GM21423 (cell line): Measurements from ENCODE around the gene CNPY1.
"Not testable (repeated sequence)": the region's sequence is repeated elsewhere in the genome, so short reads cannot be mapped to it uniquely, and the experiment has no call there.

ENCODE experiments used
- ATAC-seq: cut with Tn5 transposase; IDR thresholded peaks from one replicate; pipeline ENCODE4 v1.9.1; 2021; ENCODE audit warnings: mild to moderate bottlenecking, moderate library complexity; ENCODE audit not compliant: unreplicated experiment

CNPY1 gene

GRCh38 chr7:155579565-155579964 lies 33.2 kb upstream of the CNPY1 start:
- ATAC-seq: no peak

GRCh38 chr7:155578016-155578415 lies 31.7 kb upstream of the CNPY1 start:
- ATAC-seq: no peak

- no peak for ATAC-seq
These were observed 31.1 kb upstream of the CNPY1 start for GRCh38 chr7:155577509-155577905.

- ATAC-seq: no peak
These were observed 30.6 kb upstream of the CNPY1 start for GRCh38 chr7:155576900-155577508.

DNA sequence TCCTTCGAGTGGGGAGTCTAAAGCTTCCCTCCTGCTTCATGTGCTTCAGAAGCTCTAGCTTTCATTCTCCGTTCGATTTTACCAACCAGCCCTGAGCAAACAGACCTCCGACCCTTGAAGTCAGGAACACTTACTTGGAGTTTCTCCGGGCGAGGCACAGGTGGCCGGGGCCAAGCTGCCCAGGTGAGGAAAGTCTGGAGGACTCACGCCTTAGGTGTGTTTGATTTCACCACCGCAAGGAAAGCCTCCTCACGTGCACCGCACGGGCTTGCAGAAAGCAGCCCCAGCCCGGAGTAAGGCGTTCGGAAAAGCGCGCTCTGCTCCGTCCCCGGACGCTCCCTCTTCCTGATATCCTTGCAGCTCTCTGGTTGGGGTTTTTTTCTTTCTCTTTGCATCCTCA lies 30.1 kb upstream of the CNPY1 start:
- no peak for ATAC-seq

DNA sequence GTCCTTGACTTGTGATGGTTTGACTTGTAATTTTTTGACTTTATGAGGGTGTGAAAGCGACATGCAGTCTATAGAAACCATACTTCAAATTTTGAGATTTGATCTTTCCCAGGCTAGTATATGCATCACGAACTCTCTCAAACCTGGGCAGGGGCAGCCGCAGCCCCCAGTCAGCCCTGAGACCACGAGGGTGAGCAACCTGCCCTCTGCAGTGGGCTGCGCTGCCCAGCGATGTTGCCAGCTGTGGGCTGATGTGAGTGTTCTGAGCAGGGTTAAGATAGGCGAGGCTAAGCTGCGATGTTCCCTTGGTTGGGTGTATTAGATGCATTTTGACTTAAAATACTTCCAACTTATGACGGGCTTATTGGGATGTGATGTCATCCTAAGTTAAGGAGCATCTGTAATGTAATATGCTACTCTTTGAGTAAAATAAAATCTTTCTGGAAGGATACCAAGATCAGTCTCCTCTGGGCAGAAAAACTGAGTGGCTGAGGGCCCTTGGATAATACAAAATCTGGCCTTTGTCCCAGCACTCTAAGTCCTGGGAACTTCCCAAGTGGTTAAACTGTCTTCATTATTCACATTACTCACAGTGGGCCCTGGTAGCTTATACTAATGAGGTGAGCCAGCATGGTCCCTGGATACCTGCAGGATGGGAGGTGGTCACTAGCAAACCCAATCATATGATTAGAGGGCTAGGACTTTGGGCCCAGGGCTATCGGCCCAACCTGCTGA lies 28.4 kb upstream of the CNPY1 start:
- ATAC-seq: no peak

DNA sequence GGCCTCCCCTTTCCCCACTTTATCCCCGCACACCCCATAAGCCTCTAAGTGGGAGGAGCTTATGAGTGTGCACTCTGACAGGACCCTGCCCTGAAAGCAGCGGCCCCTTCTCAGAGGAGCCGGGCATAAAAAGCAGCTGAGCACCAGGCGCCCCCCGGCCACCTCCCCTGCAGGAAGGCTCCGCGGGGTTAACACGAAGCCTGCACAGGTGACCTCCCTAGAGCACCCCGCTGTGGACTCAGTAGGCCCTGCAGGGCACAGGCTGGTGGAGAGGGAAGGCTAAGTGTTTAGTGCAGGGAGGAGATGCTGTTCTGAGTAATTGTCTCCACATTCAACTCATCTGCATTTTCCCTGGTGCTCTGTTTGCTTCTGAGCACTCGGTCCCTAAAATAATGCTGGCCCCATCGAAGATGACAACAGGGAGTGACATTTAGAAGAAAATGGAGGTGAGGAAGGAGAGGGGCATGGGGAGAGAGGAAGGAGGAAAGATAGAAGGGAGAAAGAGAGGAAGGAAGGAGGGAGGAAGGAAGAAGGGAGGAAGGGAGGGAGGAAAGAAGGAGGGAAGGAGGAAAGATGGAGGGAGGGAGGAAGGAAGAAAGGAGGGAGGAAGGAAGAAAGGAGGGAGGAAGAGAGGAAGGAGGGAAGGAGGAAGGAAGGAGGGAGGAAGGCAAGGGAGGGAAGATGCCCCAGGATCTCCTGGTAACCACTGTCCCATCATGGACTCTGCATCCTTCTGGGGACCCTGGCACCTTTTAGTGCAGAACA lies 25.4 kb upstream of the CNPY1 start:
- no peak for ATAC-seq

DNA sequence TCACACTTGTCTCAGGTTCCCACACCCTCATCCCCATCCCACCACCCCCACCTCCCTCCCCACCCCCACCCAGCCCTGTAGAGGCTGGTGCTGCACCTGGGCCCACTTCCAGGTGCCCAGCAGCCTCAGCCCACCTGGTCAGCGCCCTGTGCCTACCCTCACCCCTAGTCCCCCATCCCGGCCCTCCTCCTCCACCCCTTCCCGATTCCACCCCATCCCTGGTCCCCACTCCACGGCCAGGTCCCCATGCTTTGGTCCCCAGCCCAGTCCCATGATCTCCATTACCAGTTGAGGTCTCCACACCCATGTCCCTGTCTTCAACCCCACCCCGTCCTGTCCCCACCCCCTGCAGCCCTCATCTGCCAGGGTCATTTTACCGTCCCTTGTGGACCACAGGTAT lies 24.6 kb upstream of the CNPY1 start:
- no peak for ATAC-seq

- ATAC-seq: no peak
These were observed 24.0 kb upstream of the CNPY1 start for GRCh38 chr7:155570171-155570958.

GRCh38 chr7:155569681-155570080 lies 23.3 kb upstream of the CNPY1 start:
- no peak for ATAC-seq

DNA sequence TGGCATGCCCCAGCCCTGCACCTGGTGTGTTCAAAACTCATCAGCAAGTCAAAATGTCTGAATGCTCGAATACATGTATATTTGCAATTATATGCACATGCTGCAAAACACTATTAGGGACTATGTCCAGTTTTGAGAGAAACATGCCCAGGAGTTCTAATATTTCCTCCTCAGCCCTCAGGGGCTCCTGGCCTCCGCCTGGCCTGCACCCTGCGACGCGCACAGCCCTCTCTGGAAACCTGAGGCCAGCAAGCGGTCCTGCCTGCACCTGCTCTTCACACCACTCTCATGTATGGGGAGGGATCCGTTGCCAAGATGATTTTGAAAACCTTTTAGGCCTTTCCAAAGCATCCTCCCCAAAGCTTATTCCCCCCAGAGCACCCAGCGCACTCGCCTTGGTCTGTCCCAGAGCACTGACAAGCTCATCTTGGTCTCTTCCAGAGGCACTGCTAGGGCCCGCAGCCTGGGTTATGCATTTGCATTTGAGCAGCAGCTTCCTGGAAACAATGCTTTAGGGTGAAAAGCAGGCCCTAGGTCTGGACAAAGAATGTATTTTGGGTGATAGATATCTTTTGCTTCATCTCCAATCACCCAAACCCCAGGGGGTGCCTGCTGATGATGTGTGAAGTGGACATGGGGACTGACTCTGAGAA lies 22.6 kb upstream of the CNPY1 start:
- ATAC-seq: no peak

DNA sequence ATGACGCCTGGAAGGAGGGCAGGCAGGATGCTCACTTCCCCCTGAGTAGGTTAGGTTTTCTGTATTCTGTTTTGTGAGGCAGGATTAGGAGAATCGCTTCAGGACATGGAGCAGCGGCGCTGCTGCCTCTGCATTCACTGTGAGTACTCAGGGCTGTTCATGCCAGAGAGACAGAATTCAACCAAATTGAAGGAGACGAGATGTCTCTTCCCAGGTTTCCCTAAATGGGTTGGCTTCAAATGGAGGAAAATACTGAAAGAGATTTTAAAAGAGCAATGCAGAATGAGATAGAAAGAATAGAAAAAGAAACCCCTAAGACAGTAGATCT lies 21.9 kb upstream of the CNPY1 start:
- ATAC-seq: no peak

DNA sequence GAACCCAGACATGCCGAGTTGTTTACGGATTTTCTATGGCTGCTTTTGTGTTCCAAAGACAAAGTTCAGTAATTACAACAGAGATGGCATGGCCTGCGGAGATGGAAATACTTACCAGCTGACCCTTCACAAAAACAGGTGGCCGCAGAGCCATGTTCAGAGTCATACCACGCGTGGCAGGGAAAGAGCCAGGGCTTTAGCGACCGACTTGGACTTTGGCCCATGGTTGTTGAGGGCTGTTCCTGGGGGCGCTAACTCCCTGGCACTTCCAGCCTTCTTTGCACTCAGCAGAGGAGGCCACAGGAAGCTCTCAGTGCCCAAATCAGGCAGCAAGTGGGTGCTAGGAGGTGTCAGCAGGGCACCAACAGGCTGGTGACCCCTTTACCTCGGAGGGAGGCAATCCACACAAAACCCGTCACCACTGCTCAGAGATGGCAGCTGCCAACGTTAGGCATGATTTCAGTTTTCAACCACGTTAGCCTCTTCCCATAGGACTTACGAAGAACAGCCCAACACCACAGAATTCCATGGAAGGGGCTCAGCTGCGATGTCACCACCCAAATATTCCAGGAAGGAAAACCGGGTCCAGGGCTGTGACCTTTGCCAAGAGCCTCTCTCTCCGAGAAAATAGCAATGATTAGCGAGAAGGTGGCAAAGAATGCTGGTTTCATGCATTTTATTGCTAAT lies 21.4 kb upstream of the CNPY1 start:
- ATAC-seq: no peak

DNA sequence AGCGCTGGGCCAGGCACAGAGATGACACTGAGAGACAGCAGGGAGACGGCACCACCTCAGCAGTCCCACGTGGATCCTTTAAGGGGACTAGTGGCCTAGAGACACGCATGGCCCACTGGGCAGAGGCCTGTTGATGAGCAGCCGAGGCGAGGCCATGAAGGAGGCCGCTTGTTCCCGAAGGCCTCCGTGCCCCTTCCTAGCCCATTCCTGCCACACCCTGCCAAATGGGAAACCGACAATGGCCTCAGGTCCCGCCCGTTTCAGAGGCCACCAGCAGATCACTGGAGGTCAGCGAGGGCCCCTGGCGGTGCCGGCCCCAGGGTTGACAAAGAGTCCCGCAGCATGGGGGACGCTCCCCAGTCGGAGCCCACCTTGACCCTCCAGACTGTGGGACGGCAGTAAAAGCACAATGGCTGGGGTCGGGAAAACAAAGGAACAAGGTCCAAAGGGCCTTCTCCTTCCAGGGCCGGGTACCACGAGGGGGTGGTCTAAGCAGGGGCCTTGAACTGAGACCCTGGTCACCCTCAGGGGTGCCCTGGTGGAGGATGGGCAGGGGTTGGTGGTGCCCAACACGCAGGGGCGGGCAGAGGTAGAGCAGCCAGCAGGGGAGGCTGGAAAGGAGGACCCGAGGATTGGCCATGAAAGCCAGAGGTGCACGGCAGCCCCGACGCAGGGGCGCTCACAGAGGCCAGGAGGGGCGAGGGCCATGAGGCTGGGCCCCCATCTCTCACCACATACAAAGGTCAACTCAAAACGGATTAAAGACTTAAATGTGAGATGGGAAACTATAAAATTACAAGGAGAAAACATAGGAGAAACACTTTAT lies 19.9 kb upstream of the CNPY1 start:
- ATAC-seq: no peak

- ATAC-seq: no peak
These were observed 19.2 kb upstream of the CNPY1 start for GRCh38 chr7:155565596-155565995.

- ATAC-seq: not testable (repeated sequence)
These were observed 16.6 kb upstream of the CNPY1 start for GRCh38 chr7:155562976-155563375.

GRCh38 chr7:155562106-155562505 lies 15.7 kb upstream of the CNPY1 start:
- no peak for ATAC-seq

DNA sequence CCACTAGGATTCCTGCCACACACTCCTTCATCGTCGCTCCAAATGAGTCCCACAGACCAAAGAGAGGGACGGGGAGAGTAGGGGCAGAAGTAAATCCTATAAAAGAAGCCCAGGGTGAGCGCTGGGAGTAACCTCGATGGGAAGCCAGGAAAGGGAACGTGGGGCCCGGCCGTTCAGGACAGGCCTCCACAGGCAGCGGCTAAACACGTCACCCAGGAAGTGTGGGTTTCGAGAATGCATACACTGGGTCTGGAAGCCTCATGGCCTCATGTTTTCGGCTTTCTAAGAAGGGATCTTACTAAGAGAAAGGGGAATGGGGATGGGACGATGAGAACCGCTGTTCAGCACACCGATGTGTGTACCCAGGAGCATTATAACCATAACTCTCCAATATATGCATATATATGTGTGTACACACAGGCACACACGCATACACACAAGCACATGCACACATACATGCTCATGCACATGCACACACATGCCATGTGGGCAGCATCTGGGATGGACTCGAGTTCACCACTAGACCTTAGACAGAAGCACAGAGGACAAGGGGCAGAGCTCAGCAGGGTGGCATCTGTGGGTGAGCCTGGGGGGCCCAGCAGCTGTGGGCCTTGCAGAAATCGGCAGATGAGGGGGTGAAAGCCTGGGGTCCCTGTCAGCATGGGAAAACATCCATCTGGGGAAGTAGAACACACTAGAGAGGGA lies 14.8 kb upstream of the CNPY1 start:
- no peak for ATAC-seq
